ENCODE data around the gene SLC9A9.
A peak's percentile ranks its signal among the peaks of the same experiment; 100 is the strongest.

The SLC9A9 gene

DNA sequence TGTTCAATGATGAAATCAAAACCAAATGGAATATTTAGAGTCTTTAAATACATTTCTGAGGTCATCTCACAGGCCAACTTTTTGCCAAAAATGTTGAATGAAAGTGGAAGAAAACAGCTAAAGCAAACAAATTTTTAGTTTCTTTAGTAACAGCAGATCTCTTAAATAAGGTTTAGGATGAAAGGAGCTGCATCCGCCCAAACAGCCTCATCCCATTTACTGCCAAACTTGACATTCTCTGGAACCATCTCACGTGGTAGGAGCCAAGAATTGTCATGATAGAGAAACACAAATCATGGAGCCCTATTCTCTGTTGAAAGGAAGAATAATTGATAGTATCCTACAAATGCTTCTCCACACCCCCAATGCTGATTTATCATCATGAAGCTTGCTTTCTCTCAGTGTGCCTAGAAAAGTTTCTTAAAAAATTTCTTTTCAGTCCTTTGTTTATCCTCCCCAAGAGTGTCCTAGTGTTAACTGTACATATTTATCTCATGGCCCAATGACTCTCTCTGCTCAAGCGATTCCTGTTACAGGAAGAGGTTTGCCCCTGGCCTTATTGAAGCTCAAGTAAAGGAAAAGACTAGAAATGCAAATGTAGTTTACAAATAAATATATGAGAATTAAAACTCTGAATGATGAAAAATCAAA, 23.4 kb downstream of the SLC9A9 start:
- no peak overlapping the region for H2BK5ac ChIP-seq (ENCODE audit: low read length)

DNA sequence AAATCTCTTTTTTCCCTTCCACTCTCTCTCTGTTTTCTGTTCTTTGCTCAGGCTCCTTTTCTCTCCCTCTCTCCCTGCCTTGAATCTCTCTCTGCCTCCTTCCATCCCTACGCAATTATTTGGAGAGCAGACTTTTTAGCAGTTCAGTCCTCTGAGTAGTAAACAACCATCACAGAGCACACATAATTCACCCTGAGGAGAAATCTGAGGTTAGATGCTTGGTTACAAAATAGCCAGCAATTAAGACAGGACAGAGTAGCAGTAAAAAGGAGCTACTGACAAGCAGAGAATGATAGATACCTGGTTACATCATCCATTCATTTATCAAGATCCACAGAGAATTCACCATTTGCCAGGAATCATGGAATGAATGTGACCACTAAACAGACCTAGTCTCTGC, 25.5 kb downstream of the SLC9A9 start:
- no peak overlapping the region for H4K5ac ChIP-seq (ENCODE audit: low read length)
- H3K4ac ChIP-seq (ENCODE audit: low read depth, low read length) = no peak overlapping the region
- no peak overlapping the region for H3K27ac ChIP-seq (ENCODE audit: low read depth, low read length)
- no peaks in the 10 kb centered on the region for H3K4me1 ChIP-seq (ENCODE audit: control insufficient read depth, low read depth, low read length)
- H2AK5ac ChIP-seq (ENCODE audit: low read length) = no peak overlapping the region
- no peaks in the 10 kb centered on the region for H3K79me1 ChIP-seq (ENCODE audit: low read length)
- H3K9ac ChIP-seq (ENCODE audit: low read length) = no peak overlapping the region
- H2BK15ac ChIP-seq (replicated peaks; ENCODE audit: low read depth) = no peak overlapping the region
- H2BK5ac ChIP-seq (ENCODE audit: low read length) = no peak overlapping the region
- no peak overlapping the region for H2BK120ac ChIP-seq (ENCODE audit: low read depth, low read length)
- no peaks in the 10 kb centered on the region for H3K79me2 ChIP-seq (ENCODE audit: control insufficient read depth, insufficient read depth, low read length)
- H3K36me3 ChIP-seq (ENCODE audit: control insufficient read depth, insufficient read depth, low read length) = no peaks in the 10 kb centered on the region
- no peak overlapping the region for H3K4me3 ChIP-seq (ENCODE audit: low read length)
- no peak for DNase-seq
- no peak overlapping the region for H3K23ac ChIP-seq (ENCODE audit: low read length)
- H3K18ac ChIP-seq (ENCODE audit: low read length) = no peak overlapping the region
- H3K27me3 ChIP-seq (ENCODE audit: insufficient read depth, low read length, poor library complexity) = no peaks in the 10 kb centered on the region
- no peak overlapping the region for H3K56ac ChIP-seq (ENCODE audit: low read length)
- WGBS (ENCODE audit: extremely low coverage, insufficient coverage, low lambda C conversion rate) = no CpG with 5 or more reads among the region's 1 CpG
- no peak overlapping the region for H4K8ac ChIP-seq (ENCODE audit: low read depth, low read length)
- H3K4me2 ChIP-seq (ENCODE audit: low read length) = no peak overlapping the region

More for the DNA sequence above, 23.4 kb downstream of the SLC9A9 start:
- Histone ChIP-seq H2AK5ac (ENCODE audit: low read length) (no peak overlapping the region), H3K4me3 (ENCODE audit: low read length) (no peak overlapping the region), H3K27me3 (ENCODE audit: insufficient read depth, low read length, poor library complexity) (no peaks in the 10 kb centered on the region), H3K79me2 (ENCODE audit: control insufficient read depth, insufficient read depth, low read length) (no peaks in the 10 kb centered on the region), H3K56ac (ENCODE audit: low read length) (no peak overlapping the region), H3K79me1 (ENCODE audit: low read length) (no peaks in the 10 kb centered on the region), H2BK120ac (ENCODE audit: low read depth, low read length) (no peak overlapping the region), H3K4me1 (ENCODE audit: control insufficient read depth, low read depth, low read length) (no peaks in the 10 kb centered on the region), H3K4me2 (ENCODE audit: low read length) (no peak overlapping the region), H3K36me3 (ENCODE audit: control insufficient read depth, insufficient read depth, low read length) (no peaks in the 10 kb centered on the region), H2BK15ac (replicated peaks; ENCODE audit: low read depth) (no peak overlapping the region), H4K5ac (ENCODE audit: low read length) (no peak overlapping the region), H3K27ac (ENCODE audit: low read depth, low read length) (no peak overlapping the region), H3K4ac (ENCODE audit: low read depth, low read length) (no peak overlapping the region), H4K8ac (ENCODE audit: low read depth, low read length) (no peak overlapping the region), H3K18ac (ENCODE audit: low read length) (no peak overlapping the region), H3K9ac (ENCODE audit: low read length) (no peak overlapping the region), H3K23ac (ENCODE audit: low read length) (no peak overlapping the region)
- DNase-seq = no peak
- no CpG with 5 or more reads among the region's 3 CpGs for WGBS (ENCODE audit: extremely low coverage, insufficient coverage, low lambda C conversion rate)

DNA sequence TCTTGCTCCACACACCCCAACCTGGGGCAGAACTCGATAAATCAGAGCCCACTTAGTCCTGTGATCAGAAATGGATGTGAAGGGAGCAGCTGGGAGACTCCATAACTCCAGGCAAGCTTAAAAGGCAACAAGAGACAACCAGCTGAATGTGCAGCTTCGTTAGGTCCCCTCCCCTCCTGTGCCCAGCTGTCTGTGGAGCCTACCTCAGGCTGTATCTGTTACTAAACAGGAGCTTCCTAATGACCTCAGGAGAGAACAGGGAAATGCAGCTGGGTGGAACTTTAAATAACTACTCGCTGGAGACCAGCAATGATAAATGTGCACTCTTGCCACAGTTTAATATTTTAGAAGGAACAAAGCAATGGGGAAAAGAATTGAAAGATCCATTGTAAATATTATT, 25.9 kb downstream of the SLC9A9 start:
- H2AK5ac ChIP-seq (ENCODE audit: low read length) = no peak overlapping the region
- no peak overlapping the region for H3K27ac ChIP-seq (ENCODE audit: low read depth, low read length)
- no peaks in the 10 kb centered on the region for H3K27me3 ChIP-seq (ENCODE audit: insufficient read depth, low read length, poor library complexity)
- no peak overlapping the region for H3K56ac ChIP-seq (ENCODE audit: low read length)
- no peak overlapping the region for H2BK15ac ChIP-seq (replicated peaks; ENCODE audit: low read depth)
- H3K4me2 ChIP-seq (ENCODE audit: low read length) = no peak overlapping the region
- H3K36me3 ChIP-seq (ENCODE audit: control insufficient read depth, insufficient read depth, low read length) = no peaks in the 10 kb centered on the region
- no peak overlapping the region for H3K9ac ChIP-seq (ENCODE audit: low read length)
- H3K79me1 ChIP-seq (ENCODE audit: low read length) = no peaks in the 10 kb centered on the region
- H2BK5ac ChIP-seq (ENCODE audit: low read length) = no peak overlapping the region
- H3K23ac ChIP-seq (ENCODE audit: low read length) = no peak overlapping the region
- no peak overlapping the region for H4K5ac ChIP-seq (ENCODE audit: low read length)
- DNase-seq = no peak
- H3K4ac ChIP-seq (ENCODE audit: low read depth, low read length) = no peak overlapping the region
- no peak overlapping the region for H3K18ac ChIP-seq (ENCODE audit: low read length)
- no peaks in the 10 kb centered on the region for H3K79me2 ChIP-seq (ENCODE audit: control insufficient read depth, insufficient read depth, low read length)
- no peak overlapping the region for H4K8ac ChIP-seq (ENCODE audit: low read depth, low read length)
- no peak overlapping the region for H2BK120ac ChIP-seq (ENCODE audit: low read depth, low read length)
- no peak overlapping the region for H3K4me3 ChIP-seq (ENCODE audit: low read length)
- no peaks in the 10 kb centered on the region for H3K4me1 ChIP-seq (ENCODE audit: control insufficient read depth, low read depth, low read length)
- no CpG with 5 or more reads among the region's 3 CpGs for WGBS (ENCODE audit: extremely low coverage, insufficient coverage, low lambda C conversion rate)

DNA sequence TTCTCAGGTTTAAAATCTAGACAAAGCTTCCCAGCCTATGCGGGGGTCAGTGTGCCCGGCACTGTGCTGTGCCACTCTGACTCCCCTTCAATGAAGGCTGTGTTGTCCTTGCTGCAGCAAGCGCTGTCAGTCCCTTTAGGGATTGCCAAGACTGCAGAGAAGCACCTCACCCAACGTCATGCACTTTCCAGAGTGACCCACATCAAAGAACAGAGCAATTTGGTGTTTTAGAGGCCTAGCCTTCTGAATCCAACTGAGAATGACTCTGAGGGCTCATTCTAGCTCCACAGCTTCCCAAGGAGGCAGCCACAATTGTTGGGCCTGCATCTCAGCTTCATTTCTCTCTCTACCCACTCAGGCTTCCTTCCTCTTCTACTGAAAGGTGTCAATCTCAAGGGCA, 26.4 kb downstream of the SLC9A9 start:
- Histone ChIP-seq H3K79me1 (ENCODE audit: low read length) (no peaks in the 10 kb centered on the region), H3K27ac (ENCODE audit: low read depth, low read length) (no peak overlapping the region), H3K4ac (ENCODE audit: low read depth, low read length) (no peak overlapping the region), H3K23ac (ENCODE audit: low read length) (no peak overlapping the region), H3K4me1 (ENCODE audit: control insufficient read depth, low read depth, low read length) (no peaks in the 10 kb centered on the region), H2BK15ac (replicated peaks; ENCODE audit: low read depth) (no peak overlapping the region), H3K9ac (ENCODE audit: low read length) (no peak overlapping the region), H2BK5ac (ENCODE audit: low read length) (no peak overlapping the region), H3K36me3 (ENCODE audit: control insufficient read depth, insufficient read depth, low read length) (no peaks in the 10 kb centered on the region), H4K5ac (ENCODE audit: low read length) (no peak overlapping the region), H3K56ac (ENCODE audit: low read length) (peak overlapping the region; percentile 44), H4K8ac (ENCODE audit: low read depth, low read length) (no peak overlapping the region), H3K27me3 (ENCODE audit: insufficient read depth, low read length, poor library complexity) (no peaks in the 10 kb centered on the region), H2BK120ac (ENCODE audit: low read depth, low read length) (no peak overlapping the region), H3K79me2 (ENCODE audit: control insufficient read depth, insufficient read depth, low read length) (no peaks in the 10 kb centered on the region), H2AK5ac (ENCODE audit: low read length) (peak overlapping the region; percentile 14), H3K4me3 (ENCODE audit: low read length) (no peak overlapping the region), H3K18ac (ENCODE audit: low read length) (no peak overlapping the region), H3K4me2 (ENCODE audit: low read length) (no peak overlapping the region)
- DNase-seq = no peak
- WGBS (ENCODE audit: extremely low coverage, insufficient coverage, low lambda C conversion rate) = no CpG with 5 or more reads among the region's 4 CpGs

DNA sequence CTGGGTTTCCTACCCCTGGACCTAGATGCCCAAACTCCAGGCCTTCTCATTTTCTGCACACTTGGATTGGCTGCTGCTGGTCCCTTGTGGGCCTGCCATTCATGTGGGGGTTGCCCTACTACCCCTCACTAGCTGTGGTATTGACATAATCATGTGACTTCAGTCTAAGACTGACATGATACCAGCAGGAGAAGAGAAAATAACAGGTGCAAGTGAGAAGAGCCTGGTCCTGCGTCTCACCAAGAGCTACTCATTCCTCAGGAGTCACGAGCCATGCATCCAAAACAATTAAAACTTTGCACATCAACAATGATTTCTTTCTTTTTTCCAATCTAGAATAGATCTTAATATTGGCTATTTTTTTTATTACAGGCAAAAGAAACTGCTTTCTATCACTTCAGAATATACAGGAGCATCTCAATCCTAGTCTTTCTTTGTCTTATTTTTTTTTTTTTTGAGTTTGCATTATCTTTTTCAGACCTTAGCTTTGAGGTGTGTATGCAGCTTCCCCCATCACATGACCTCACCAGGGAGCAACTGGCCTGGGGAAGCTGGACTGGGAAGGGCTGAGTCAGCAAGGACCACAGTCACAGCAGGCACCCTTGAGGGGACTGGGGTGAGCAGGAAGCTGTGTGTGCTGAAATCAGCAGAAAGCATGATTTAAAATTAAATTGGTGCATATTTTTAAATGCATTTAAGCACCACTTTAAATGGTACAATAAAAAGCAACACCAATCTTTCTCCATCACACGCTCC, 27.6 kb downstream of the SLC9A9 start:
- Histone ChIP-seq H3K4me3 (ENCODE audit: low read length) (no peak overlapping the region), H3K27me3 (ENCODE audit: insufficient read depth, low read length, poor library complexity) (no peaks in the 10 kb centered on the region), H2BK120ac (ENCODE audit: low read depth, low read length) (no peak overlapping the region), H4K5ac (ENCODE audit: low read length) (no peak overlapping the region), H3K9ac (ENCODE audit: low read length) (no peak overlapping the region), H3K4me2 (ENCODE audit: low read length) (no peak overlapping the region), H3K79me2 (ENCODE audit: control insufficient read depth, insufficient read depth, low read length) (no peaks in the 10 kb centered on the region), H3K79me1 (ENCODE audit: low read length) (no peaks in the 10 kb centered on the region), H3K27ac (ENCODE audit: low read depth, low read length) (no peak overlapping the region), H3K56ac (ENCODE audit: low read length) (no peak overlapping the region), H2BK15ac (replicated peaks; ENCODE audit: low read depth) (no peak overlapping the region), H2BK5ac (ENCODE audit: low read length) (no peak overlapping the region), H4K8ac (ENCODE audit: low read depth, low read length) (no peak overlapping the region), H3K23ac (ENCODE audit: low read length) (no peak overlapping the region), H2AK5ac (ENCODE audit: low read length) (no peak overlapping the region), H3K4me1 (ENCODE audit: control insufficient read depth, low read depth, low read length) (no peaks in the 10 kb centered on the region), H3K4ac (ENCODE audit: low read depth, low read length) (no peak overlapping the region), H3K18ac (ENCODE audit: low read length) (no peak overlapping the region), H3K36me3 (ENCODE audit: control insufficient read depth, insufficient read depth, low read length) (no peaks in the 10 kb centered on the region)
- peak; percentile 35 for DNase-seq
- WGBS (ENCODE audit: extremely low coverage, insufficient coverage, low lambda C conversion rate) = no CpG with 5 or more reads among the region's 3 CpGs
